Fibroblast of gingiva (primary cell): ENCODE results near the gene PRKAG2.
A peak's percentile ranks its signal among the peaks of the same experiment; 100 is the strongest.
"Not testable (repeated sequence)": the region's sequence is repeated elsewhere in the genome, so short reads cannot be mapped to it uniquely, and the experiment has no call there.

Experiments
- DNase-seq: peaks from one replicate; pipeline ENCODE4 v3.0.0-alpha.2; 2011; ENCODE audit warnings: low read depth

PRKAG2 gene

DNA sequence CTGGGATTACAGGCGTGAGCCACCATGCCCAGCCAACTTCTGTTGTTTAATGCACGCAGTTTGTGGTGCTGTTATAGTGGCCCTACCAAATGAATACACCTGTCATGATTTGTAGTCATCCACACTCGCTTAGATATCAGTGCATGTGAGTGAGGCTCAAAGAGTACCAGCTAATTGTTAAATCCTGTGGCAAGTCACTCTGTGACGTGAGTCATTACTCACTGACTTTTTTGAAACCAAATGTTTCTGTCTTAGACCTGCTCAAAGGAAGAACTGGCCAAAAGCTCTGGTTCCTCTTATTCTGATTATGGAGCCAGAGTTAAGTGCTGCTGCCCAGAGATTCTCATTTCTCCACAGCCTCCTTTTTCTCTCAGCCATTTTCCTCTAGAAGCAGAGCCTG, 109.4 kb downstream of the PRKAG2 start:
- DNase-seq = no peak

DNA sequence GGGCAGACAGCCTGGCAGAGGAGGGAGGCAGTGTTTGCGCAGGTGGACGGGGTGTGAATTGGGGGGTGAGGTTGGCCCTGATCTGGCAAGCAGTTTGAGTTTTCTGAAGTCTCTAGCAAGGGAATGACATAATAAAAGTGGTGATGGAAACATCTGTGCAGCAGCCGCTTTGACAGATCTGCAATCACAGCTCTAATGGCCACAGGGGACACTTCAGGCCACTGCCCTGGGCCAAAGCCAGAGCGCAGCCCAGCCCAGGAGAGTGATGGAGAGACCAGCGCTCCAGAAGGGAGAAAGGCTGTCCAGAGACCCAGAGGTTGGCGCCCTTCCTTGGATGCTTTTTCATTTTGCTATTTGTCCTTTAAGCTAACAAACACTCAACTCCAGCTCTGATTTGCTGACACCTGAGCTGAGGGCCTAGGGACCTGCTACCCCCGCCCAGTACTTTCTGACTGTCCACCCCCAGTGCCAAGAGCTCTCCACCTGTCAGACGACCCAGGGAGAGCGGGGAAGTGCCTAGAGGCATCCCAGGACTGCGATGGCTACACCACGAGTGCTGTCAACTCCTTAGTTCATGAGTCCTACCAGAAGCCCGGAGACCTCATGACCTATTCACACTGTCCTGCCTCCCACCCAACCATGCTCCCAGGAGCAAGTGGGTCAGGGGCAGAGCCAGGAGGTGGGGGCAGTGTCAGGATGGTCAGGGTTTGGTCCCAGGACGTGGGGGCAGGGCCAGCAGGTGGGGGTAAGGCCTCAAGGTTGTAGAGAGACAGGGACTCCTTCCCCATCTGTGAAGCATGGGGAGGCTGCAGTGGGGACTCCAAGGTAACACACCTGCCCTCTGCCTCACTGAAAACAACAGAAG, 112.6 kb downstream of the PRKAG2 start:
- DNase-seq = no peak

DNA sequence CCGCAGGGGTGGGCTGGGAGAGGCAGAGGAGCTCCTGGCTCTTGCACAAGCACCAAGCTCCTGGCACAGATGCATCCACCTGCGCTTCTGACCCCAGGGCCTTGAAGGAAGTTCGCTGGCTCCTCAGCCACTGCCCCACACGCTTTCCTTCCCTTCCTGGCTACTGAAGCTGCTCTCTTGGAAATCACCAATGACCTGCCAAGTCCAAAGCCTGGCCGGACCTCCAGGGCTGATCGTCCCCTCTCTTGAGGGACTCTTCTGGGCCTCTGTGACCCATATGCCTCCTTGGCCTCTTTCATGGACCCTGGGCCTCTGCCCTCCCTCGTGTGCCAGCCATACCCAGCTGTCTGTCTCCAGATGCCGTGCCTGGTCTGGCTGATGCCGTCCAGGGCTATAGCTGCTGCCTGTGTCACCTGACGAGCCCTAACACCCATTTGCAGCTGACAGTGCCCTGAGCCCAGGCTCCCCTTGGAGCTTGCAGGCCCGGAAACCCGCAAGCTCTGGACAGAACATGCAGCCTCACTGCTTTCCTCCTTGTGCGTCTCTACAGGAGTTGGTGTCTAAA, 113.4 kb downstream of the PRKAG2 start:
- DNase-seq = no peak

DNA sequence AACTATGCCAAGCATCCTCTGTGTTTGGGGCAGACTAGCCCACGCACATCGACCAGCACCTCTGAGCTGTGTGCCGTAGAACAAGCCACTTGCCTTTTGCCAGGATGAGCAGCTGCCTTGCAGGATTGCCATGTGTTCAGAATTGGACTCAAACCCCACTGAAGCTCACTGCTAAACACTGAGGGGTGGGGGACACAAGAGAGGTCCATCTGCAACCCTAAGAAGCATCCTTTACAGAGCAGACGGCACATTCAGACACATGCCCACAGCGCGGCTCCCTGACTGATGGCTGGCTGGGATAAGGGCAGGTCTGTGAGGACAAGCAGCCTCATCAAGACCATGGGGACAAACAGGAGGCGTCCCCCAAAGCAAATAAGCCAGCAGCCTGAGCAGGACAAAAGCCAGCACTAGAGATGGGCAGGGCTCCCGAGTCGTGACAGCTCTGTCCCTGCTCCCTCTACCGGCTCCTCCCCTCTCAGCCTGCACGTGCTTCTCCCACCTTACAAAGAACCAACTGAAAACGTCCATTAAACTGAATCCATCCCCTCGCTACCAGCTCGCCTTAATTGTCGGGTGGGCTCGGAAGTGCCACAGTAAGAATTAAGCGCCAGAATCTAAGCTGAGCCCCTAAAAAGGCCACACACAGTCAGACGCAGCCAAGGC, 114.2 kb downstream of the PRKAG2 start:
- no peak for DNase-seq

DNA sequence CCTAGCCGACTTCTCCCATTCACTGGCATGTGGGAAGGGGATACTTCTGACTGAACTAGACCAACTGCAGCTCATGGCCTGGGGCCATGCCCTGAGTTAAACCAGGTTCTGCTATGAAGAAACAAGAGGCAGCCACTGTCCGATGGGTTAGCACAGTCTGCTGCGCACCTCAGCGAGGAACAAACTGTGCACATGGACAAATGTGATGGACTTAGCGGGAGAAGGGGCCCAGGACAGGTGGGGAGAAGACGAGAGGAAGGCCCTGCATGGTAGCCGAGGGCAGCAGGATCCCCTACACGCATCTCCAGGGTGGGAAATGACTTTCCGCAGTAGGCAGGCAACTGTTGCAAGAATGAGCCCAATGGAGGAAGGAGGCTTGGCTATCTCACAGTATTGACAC, 115.0 kb downstream of the PRKAG2 start:
- no peak for DNase-seq

DNA sequence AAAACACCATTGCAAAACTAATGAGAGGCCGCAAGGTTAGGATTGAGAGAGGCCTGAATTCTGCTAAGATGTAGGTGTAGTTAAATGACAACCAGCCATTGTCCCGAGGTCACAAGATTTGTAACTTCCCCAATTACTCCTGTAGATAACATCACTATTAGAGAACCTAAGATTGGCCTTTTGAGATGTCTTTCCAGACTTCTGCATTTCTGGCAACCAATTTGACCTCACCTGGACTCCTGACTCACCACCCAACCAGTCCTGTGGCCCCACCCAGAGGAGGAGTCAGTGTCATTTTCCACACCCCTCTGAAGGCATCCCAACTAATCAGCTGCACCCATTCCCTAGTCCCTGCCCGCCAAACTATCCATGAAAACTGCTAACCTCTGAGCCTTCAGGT, 115.7 kb downstream of the PRKAG2 start:
- DNase-seq = no peak

DNA sequence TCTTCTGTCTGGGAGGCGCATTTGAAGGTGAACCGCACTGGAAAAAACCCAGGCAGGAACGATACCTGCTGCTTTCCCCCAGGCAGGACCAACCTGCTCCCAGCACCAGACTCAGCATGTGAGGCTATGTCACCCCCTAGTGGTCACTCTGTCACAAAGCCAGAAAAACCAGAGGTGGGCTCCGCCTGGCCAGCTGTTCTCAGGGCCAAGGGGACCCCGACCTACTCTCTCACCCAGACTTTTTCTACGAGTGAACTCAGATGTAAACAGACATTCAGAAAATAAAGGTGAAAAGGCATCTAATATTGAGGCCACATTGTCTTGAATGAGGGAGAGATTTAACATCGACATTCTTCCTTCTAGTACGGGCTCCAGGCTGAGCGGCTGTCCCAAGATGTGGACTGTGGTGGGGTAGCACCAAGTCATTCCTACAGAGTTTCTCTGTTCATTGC, 117.3 kb downstream of the PRKAG2 start:
- DNase-seq = peak; percentile 30

DNA sequence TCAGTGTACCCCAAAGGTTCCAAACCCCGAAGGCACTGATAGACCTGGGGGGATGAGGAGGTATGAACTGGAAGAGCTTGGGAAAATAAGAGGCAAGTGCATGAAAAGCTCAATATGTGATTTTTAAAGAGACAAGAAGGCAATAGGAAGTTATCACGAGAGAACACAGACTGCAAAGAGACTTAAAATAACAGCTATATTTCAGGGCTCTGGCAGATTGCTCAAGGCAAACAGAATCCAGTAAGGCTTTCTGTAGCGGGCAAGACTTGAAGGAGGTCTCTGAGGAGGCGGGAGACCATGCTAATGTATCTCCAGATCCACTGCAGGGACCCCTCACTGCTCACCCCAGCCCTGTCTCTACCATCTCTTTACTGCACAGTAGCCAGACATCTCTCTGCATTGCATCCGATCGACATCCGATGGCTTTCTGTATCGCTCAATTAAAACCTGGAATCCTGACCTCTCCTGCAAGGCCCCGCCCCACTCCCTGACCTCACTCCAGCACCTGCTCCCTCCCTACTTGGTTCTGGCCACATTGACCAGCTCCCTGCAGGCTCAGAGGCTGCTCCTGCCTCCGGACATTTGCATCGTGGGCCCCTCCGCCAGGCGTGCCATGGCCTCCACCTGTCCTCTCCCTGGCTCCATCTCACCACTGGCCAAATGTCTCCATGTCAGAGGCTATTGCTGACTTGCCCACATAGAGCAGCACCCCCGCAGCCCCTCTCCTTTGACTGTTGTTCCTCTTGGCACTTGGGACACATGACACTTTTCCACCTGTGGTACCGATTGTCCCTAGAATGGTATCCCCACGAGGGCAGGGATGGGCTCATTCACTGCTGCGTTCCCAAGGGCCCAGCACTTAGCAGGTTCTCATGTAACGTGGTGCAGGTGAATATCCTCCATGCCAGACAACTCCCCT, 118.0 kb downstream of the PRKAG2 start:
- DNase-seq = no peak

DNA sequence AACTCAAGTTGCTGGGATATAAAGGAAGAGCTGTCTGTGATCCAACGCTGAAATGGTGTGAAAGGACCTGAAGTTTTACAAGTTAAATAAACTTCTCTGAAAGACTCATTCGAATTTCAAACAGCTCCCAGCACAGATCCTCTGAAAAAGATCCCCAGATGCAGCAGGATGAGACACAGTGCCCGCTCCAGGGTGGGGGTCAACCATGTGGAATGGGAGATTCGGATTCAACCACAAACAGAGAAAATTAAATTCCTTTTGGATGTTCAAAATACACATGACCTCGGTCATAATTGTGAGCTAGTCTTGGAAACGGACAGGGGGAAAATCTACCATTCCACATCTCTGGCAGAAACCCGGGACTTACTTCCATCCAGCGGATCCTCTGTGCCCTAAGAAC, 119.6 kb downstream of the PRKAG2 start:
- peak; percentile 10 for DNase-seq

DNA sequence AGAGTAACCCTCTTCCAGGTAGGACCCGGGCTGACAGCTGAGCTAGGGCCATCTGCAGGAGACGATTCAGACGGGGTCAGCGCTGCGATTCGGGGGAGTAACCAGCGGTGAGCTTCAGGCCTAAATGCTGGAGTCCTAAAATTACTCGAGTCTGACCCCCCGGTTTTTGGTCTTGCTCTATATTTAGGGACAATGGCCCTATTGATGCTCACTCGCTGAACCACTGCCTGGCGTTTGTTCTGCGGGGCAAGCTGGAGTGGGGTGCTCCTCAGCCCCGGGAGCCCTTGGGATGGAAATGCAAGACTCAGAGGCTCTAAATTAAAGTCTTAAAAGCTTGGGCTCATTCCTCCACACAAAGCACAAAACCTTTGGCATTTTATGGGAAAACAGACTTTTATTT, 120.0 kb downstream of the PRKAG2 start:
- DNase-seq = no peak

DNA sequence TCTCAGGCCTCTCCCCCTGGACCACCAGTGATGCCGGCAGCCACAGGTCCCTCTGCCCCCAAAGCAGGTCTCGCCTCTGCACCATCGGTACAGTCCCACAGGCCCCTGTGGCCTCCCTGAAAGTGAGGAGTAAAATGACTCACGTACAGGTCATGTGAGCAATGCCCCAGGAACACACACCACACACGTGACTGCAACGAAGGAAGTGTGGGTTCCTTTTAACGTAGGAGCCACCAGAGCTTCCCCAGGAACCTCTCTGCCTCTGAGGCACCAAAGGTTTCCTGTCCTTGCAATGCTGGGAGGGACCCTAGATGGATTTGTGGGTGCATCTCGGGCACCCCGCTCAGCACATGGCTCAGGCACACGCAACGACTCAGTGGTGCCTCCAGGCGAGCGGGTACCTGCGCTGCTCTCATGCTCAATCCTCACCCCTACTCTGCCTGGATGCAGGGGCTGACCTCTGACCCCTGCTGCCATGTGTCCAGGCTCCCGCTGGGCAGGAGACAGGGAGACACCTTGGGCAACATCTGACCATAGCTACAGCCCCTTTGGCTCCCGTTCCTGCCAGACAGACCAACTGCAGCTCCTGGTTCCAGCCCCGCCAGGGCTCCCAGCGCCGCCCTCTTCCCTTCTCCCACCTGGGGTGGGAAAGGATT, 120.7 kb downstream of the PRKAG2 start:
- DNase-seq = no peak

DNA sequence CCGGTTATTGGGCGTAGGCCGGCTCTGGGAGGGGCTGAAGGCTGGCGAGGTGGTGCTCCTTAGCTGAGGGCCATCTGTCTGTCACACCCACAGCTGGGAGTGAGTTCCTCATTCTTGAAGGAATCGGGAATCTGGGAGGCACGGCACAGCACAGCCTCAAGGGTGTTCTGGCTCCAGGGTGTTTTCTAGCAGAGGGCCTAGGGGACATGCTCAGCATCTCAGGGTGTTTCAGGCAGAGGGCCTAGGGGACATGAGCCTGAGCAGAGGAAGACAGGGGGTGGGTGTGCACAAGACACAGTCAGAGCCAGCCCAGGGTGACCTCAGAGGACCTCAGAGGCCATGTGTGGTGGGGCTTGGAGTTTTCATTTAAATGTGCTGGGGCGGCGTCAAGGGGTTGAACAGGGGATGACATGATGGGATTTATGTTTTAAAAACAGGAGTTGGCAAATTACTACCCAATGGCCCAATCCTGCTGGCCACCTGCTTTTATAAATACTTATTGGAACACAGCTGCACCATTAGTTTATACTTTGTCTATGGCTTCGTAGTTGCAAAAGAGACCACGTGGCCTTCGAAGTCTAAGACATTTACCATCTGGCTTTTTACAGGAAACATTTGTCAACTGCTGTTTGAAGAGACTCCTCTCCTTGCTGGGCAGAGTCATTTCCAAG, 121.6 kb downstream of the PRKAG2 start:
- peak; percentile 49 for DNase-seq

DNA sequence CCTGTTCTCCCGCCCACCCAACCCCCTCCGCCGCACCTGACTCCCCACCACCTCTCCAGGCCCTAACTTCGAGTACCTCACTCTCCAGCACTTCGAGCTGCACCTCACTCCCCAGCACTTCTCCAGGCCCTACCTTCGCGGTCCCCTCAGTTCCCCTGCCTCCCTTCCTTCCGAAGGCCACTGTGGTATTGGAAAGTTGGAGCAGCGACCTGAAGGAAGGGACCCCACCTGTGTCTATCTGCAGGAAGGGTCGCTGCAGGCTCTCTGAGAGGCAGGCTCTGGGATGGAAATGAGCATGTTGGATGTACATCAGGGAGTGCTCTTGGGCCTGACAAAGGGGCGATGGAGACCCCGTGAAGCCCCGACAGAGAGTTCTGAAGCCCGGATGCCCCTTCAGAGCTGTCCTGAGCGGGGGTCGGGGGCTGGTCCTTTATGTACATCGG, 122.2 kb downstream of the PRKAG2 start:
- no peak for DNase-seq

DNA sequence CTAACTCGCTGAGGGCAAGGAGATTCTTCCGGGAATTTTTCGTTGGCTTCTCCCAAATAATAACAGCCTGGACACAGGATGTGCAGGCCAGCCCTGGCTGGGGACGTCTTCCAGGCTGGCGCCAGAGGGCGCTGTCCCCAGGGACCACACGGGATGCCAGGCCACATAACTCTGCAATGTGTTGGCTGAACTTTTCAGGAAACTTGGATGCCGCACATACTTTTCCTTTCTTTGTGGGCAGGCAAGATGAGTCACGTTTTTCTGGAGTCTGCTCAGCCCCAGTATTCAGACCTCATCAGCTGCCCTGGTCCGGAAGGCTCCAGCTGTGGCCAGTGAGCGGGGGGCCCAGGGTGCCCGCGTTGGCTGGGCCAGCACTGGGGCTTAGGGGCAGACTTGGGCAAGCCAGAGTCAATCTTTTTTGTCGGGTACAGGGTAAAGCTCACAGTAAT, 122.7 kb downstream of the PRKAG2 start:
- DNase-seq = peak; percentile 98

DNA sequence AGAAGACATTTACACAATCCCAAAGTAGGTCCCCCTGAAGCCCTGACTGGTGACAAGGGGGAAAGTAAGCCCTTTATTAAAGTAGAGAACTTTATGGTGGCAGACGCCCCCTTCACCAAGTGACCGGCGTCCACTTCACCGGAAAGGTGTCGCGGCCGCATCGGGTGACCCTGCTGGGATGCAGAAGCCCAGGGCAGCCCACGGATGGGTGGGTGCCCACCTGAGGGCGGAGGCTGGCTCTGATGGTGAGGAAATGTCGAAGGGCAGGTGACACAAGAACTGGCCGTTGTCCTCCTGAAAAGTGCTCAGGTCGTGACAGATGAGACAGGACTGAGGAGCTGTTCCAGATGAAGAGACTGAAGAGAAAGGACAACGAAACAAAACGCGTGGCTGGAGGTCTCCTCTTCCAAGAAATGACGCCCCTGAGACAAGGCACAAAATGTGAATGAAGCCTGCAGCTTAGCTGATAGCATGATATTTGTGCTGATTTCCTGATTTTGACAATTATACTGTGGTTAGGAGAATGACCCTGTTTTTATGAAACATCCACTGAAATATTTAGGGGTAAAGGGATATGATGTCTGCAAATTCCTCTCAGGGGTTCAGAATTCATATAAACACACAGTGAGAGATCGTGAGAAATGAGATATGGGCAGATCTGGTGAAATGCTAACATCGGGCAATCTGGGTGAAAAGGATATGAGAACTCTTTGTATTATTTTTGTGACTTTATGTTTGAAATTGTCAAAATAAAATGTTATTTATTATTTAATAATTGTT, 123.9 kb downstream of the PRKAG2 start:
- DNase-seq = peak; percentile 60

DNA sequence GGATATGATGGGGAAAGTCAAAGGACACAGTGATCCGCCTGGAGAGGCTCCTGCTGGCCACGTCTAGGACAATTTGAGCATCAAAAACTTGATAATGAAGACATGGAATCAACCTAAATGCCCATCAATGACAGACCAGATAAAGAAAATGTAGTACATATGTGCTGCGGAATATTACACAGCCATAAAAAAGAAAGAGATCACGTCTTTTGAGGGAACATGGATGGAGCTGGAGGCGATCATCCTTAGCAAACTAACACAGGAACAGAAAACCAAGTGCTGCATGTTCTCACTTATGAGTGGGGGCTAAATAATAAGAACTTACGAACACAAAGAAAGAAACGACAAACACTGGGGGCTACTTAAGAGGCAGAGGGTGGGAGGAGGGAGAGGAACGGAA, 124.9 kb downstream of the PRKAG2 start:
- no peak for DNase-seq

DNA sequence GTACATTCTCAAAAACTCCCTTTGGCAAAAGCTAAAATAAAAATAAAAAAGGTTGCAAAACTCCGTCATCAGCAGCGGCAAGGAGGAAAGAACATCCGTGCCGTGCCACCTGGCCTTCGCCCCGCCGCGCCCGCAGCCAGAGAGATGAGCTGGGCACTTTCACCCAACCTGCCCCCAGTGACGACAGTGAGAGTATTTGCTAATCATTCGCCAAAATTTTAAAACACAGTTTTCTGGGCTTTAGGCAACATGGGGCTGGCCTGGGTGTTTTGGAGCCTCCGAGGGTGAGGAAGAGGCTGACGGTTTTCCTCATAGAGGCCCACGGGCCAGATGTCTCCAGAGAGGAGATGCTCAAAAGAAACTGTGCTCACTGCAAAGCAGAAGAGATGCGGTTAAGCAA, 128.2 kb downstream of the PRKAG2 start:
- DNase-seq = no peak

DNA sequence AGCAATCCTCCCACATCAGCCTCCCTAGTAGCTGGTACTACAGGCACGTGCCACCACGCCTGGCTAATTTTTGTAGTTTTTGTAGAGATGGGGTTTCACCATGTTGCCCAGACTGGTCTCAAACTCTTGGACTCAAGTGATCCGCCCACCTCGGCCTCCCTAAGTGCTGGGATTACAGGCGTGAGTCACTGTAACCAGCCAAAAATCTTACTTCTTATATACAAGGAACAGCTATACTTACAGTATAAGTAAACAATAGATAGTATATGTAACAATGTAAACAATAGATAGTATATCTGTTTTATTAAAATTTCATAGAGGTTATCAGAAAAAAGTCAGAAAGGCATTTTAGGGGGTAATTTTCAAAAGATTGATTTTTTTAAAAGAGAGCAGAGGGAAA, 128.9 kb downstream of the PRKAG2 start:
- not testable (repeated sequence) for DNase-seq

DNA sequence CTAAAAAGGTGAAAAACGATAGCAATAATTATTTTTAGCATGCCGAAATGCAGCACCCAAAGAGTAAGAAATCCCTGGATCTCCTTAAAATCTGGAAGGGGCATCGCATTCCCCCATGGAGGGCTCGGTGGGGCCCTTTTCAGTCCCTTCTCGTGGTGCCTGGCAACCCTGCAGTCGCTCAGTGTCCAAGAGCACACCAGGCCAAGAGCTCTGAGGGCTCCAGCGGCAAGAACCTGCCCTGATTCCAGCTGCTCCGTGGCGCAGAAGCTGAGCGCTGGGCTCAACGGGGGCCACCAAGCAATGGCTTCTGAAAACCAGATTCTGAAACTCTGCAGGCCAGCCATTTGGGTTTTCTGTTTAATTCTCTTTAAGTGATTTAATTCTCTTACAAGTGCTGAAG, 131.2 kb downstream of the PRKAG2 start:
- DNase-seq = no peak
